Endometrium (tissue), 2 donors: ENCODE measurements around the gene PRTN3.
"Not testable (repeated sequence)": the region's sequence is repeated elsewhere in the genome, so short reads cannot be mapped to it uniquely, and the experiment has no call there.

Experiments used
- FAIRE-seq: peaks from 2 replicates; lab custom pipeline; 2012; peaks lifted over from hg19 to GRCh38; lab: Jason Lieb, UNC
- donor health status: control.
- donor health status: control.

Gene PRTN3

DNA sequence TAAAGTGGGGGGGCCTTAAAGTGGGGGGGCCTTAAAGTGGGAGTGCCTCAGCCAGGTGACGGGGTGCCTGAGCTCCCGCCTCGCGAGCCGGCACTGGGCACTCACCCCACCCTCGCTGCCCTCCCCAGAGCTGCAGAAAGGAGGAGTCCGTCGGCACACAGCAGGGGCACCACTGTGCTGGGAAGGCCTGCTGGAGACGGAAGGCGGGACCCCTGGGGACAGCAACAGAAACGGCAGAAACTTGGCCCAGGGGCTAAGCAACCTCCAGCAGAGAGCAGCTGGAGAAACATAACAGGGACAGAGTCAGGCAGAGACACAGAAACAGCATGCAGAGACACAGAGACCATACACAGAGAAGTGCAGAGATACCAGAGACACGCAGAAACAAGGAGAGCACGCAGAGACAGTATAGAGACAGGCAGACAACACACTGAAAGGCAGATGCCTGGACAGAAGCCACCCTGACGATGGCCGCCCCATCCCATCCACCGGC lies 26.5 kb downstream of the PRTN3 start:
- FAIRE-seq = no peak

DNA sequence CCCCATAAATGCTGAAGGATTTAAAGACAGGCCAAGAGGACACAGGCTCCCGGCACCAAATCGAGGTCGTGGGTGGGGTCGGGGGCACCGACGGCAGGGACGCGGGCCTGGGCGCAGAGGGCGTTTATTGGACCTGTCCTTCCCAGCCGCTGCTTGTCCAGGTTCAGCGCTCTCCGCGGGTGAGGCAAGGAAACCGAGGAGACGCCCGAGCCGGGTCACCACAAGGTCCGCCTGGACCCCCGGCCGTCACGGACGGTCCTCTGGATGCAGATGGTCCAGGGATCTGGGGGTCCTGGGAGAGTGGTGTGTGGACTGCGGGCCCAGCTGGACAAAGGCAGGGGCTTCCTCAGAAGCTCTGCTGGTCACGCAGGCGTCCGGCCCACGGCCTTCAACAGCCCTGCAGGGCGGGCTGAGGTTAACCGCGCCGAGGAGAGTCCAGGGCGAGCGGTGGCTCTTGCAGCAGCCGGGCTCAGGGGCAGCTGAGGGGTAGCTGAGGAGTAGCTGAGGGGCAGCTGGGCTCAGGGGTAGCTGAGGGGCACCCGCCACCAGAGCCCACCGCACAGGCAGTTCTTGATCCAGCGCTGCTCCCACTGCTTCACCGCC lies 27.2 kb downstream of the PRTN3 start:
- FAIRE-seq = no peak

DNA sequence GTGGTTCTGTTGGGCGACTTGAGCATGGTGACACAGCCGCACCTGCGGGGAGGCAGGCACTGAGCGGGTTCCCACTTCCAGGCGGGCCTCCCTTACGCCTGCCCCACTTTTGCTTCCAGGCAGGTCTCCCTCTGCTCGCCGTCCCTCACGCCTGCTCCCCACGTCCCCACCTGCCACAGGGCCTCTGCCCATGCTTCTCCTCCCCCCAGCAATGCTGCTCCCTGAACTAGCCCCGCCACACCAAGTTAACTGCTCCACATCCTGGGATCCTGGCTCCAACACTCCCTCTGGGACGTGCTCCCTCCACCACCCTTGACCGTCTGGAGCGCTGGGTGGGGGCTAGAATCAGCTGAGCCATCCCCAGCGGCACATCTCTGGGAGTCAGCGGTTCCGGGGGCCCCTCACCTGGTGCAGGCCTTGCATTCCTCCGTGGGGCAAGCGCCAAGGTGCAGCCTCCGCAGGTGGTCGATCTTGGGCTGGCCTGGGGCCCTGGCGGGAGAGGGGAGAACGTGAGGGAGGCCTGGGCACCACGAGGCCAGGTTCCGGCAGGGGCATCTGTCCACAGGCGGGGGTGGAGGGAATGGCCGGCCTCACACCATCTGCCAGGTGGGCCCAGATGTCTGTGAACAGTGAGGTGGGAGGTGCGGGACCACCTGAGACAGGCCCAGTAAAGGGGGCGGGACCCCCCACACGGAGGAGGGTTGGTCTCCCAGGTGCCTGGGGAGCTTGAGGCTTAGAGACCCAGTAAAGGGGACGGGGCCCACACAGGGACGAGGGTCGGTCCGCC lies 27.9 kb downstream of the PRTN3 start:
- no peak for FAIRE-seq

DNA sequence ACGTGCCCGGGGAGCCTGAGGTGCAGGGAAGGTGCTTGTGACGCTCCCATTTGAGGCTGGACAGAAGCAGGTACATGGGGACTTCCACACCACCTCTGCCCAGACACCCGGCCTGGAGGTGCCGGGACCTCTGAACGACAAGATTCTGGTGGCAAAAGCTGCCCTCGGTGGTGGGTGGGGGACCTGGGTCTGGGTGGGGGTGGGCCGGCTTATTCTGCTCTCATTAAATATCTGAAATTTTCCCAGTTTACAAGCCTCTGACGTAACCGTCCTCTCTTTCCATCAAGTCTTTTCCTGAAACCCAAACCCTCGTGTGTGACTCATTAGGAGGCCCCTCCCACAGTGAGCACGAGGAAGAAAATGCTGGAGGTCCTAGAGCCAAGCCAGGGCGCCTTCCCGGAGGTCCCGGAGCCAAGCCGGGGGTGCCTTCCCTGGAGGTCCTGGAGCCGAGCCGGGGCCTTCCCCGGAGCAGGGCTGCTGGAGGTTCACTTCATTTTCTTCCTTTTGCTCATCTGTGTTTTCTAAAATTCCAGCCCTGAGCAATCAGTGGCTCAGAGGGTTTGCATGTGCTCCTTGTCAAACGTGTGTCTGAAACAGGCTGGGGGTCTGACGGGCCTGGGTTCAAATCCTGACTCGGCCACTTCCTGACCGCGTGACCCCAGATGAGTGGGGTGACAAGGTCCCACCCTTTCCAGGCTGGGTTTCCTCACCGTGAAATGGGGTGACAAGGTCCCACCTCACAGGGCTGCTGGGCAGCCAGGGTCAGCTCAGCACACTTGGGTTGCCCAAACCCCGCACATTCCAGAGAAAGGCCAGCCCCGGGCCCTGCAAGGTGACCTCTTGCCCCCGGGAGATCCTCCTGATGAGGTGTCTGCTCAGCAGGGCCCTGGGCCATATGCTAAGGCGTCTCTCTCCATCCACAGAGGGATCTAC lies 28.7 kb downstream of the PRTN3 start:
- no peak for FAIRE-seq

DNA sequence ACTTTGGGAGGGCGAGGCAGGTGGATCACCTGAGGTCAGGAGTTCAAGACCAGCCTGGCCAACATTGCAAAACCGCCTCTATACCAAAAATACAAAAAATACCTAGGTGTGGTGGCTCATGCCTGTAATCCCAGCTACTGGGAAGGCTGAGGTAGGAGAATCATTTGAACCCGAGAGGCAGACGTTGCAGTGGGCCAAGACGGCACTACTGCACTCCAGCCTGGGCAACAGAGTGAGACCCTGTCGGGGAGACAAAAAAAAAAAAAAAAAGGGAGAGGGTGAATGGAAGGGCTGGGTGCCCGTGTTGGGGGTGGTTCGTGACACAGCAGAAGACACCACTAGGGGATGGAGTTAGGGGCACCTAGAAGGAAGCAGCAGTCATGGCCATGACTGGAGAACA lies 29.5 kb downstream of the PRTN3 start:
- FAIRE-seq = no peak

DNA sequence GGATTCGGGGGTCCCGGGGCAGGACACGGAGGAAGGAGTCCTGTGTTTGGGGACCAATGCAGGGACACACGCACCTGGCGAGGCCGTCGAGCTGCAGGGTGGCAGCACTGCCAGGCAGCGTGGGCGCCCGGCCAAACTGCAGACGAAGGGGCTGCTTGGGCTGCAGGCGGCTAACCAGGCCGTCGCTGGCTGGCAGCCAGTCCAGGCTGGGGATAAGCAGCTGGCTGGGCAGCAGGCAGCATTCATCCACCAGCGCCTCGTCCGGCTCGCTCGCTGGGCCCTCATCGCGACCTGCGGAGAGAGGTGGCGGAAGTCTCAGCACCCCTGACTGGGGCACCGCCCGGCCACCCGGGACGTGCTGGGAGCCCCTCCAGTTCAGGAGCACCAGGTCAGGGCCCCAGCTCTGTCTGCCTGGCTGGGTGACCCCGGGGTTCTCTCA lies 30.2 kb downstream of the PRTN3 start:
- no peak for FAIRE-seq

DNA sequence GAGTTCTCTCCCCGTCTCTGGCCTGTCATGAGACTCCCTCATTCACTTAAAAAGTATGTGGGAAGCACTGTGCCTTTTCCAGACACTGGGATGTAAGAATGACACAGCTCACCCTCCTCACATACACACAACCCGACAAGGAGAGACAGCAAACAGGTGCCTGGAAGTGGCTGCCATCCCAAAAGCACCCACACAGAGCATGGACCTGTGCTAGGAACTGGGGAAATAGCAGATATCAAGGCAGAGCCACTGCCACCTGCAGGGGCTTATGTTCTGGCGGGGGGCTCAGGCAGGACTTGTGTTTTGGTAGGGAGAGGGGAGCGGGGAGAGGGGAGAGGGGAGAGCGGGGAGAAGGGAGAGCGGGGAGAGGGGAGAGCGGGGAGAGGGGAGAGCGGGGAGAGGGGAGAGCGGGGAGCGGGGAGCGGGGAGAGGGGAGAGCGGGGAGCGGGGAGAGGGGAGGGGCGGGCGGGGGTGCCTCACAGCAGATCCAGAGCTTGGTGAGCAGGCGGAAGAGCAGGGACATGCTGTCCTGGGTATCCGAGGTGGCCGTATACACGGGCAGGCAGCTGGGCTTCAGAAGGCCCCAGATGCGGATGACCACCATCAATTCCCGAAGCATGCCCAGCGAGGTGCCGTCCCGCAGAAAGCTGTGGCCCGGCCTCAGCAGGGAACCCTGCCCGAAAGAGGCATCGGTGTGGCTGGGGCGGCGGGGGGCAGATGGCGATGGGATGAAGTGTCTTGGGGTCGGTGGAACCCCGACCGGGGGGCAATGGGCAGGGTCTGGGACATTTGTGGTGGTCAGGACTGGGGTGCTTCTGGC lies 30.9 kb downstream of the PRTN3 start:
- FAIRE-seq = no peak

DNA sequence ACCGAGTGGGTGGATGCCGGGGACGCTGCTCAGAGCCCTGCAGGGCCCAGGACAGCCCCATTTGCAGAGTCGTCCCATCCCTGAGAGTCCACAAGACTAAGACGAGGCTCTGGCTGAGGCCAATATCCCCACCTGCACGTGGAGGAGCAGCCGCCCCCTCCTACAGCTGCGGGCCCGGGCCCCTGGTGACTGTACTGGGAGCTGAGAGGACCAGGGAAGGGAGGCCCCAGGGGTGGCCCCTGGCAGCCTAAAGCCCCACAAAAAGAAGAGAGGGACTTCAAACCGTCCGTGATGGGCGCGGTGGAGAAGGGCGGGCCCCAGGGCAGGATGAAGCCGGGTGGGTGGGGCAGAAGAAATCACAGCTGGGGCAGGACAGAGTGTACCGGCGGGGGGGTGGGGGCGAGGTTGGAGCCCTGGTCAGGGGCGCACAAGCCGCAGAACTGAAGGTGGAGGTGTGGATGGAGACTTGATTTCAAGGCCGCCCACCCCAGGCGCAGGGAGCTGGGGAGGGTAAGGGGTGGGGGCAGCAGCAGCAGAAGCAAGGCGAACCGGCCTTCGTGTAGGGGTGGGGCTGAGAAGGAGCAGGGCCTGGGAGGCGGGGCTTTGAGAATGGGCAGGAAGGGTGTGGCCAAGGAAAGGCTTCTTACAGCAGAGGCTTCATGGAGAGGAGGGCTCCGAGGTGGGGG lies 31.6 kb downstream of the PRTN3 start:
- no peak for FAIRE-seq

DNA sequence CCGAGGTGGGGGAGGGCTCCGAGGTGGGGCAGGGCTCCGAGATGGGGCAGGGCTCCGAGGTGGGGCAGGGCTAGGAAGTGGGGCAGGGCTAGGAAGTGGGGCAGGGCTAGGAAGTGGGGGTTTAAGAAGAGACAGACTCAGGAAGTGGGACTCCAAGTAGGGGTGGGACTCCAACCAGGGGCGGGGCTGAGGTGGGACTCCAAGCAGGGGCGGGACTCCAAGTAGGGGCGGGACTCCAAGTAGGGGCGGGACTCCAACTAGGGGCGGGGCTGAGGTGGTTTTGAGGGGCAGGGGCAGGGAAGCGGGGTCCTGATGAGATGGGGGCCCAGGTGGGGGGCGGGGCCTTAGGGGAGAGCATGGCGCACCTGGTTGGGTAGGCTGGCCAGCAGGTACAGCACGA lies 32.3 kb downstream of the PRTN3 start:
- FAIRE-seq = no peak

DNA sequence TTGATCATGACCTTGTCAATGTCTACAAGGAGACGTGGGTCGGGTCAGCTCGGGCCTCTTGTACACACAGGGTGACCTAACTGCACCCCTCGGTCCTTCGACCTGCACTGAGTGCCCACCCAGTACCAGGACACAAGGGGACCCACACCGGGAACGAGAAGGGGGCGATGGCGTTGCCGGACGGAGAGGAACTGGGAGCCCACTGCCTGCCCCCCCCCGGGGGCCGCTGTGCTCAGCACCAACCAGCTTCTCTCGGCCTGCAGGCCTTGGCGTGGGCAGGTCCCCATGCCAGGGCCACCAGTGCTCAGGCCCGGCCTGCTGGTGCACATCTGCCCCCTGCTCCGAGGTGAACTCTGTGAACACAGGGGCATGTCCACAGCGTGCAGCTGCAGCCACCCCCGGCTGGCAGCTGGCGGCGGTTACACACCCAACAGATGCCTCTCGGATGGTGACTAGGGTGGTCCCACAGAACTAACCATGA lies 32.8 kb downstream of the PRTN3 start:
- FAIRE-seq = no peak

DNA sequence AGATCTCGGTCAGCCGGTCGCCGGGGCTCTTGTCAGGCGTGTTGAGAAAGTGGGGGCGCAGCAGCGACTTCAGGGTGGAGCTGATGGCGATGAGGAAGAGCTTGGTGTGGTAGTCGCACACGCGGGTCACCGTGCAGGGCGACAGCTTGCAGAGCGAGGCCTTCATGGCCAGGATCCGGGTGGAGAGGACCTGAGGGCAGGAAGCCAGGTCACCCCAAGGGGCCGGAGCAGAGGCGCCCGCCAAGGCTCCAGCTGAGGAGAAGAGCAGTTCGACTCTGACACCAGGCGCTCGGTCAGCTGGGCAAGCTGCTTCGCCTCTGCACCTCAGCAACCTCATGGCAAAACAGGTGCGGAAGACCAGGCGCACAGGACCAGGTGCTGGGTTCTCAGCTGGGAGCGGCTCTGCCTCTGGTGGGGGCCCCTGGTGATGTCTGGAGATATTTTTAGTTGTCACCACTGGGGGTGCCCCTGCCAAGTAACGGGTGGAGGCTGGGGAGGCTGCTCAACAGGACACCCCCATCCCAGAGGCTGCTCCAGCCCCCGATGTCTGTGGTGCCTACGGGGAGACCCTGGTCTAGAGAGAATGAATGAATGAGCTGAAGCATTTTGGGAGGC lies 34.6 kb downstream of the PRTN3 start:
- no peak for FAIRE-seq

DNA sequence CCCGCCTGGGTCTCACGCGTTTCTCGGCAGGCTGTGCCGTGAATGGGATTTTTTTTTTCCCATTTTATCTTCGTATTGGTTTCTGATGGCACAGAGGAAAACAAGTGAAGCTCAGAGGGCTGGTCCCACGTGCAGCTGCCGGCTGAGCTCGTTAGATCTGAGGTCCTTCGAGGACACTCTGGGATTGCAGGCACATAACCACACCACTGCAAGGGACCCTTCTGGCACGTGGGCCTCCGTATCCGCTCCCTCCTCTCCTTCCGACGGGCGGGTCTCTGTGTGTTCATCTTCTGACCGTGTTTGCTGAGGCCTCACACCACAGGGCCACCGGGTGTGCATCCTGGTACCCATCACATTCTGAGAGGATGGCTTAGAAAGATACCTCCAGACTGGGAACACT lies 35.3 kb downstream of the PRTN3 start:
- no peak for FAIRE-seq

DNA sequence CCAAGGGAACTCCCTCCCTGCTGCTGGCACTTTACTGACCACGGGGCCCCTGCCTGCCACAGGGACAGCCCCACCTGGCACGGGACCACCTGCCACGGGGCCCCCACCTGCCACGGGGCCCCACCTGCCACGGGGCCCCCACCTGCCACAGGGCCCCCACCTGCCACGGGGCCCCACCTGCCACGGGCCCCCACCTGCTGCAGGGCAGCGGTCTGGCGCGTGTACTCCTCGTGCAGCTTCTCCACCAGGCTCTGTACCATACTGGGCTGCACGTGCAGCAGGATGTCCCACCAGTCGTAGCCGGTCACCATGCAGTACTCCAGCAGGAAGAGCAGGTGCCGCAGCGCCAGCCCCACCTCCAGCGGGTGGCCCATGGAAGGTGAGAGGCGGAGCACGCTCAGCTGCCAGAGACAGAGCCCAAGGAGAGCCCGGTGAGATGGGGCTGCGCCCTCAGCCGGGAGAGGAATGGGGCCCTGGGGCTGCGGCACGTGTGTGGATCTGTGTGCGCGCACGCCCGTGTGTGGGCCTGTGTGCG lies 36.0 kb downstream of the PRTN3 start:
- FAIRE-seq = no peak

DNA sequence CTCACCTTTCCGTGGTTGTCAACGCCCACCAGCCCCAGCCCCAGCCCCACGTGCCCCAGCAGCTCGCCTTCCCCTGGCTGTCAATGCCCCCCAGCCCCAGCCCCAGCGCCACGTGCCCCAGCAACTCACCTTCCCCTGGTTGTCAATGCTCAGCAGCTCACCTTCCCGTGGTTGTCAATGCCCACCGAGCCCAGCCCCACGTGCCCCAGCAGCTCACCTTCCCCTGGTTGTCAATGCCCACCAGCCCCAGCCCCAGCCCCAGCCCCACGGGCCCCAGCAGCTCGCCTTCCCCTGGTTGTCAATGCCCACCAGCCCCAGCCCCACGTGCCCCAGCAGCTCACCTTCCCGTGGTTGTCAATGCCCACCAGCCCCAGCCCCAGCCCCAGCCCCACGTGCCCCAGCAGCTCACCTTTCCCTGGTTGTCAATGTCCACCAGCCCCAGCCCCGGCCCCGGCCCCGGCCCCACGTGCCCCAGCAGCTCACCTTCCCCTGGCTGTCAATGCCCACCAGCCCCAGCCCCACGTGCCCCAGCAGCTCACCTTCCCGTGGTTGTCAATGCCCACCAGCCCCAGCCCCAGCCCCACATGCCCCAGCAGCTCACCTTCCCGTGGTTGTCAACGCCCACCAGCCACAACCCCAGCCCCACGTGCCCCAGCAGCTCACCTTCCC lies 37.3 kb downstream of the PRTN3 start:
- not testable (repeated sequence) for FAIRE-seq

DNA sequence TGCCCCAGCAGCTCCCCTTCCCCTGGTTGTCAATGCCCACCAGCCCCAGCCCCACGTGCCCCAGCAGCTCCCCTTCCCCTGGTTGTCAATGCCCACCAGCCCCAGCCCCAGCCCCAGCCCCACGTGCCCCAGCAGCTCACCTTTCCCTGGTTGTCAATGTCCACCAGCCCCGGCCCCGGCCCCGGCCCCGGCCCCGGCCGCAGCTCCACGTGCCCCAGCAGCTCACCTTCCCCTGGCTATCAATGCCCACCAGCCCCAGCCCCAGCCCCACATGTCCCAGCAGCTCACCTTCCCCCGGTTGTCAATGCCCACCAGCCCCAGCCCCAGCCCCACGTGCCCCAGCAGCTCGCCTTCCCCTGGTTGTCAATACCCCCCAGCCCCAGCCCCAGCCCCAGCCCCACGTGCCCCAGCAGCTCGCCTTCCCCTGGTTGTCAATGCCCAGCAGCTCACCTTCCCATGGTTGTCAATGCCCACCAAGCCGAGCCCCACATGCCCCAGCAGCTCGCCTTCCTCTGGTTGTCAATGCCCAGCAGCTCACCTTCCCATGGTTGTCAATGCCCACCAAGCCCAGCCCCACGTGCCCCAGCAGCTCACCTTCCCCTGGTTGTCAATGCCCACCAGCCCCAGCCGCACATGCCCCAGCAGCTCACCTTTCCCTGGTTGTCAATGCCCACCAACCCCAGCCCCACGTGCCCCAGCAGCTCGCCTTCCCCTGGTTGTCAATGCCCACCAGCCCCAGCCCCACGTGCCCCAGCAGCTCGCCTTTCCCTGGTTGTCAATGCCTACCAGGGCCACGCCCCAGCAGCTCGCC lies 38.2 kb downstream of the PRTN3 start:
- not testable (repeated sequence) for FAIRE-seq

DNA sequence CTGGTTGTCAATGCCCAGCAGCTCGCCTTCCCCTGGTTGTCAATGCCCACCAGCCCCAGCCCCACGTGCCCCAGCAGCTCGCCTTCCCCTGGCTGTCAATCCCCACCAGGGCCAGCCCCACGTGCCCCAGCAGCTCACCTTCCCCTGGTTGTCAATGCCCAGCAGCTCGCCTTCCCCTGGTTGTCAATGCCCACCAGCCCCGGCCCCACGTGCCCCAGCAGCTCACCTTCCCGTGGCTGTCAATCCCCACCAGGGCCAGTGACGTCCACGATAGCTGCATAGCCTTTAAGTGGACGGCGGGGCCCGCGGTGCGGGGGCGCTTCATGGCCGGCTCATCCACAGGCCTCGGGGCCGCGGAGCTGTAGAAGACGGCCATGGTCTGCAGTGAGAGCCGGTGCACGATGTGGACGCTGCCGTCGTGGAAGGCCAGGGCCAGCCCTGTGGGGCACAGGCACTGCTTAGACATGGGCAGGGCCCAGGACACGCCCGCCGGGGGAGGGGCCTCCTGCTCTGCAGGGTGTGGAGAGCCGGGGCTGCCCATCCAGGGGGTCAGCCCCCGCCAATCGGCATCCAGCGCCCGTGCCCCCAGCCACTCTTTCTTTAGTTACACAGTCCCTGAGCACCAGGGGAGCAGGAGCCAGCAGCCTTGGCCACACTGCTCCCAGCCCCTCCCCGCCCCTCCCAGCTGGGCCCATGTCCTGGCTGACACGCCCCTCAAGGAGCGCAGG lies 39.1 kb downstream of the PRTN3 start:
- no peak for FAIRE-seq

DNA sequence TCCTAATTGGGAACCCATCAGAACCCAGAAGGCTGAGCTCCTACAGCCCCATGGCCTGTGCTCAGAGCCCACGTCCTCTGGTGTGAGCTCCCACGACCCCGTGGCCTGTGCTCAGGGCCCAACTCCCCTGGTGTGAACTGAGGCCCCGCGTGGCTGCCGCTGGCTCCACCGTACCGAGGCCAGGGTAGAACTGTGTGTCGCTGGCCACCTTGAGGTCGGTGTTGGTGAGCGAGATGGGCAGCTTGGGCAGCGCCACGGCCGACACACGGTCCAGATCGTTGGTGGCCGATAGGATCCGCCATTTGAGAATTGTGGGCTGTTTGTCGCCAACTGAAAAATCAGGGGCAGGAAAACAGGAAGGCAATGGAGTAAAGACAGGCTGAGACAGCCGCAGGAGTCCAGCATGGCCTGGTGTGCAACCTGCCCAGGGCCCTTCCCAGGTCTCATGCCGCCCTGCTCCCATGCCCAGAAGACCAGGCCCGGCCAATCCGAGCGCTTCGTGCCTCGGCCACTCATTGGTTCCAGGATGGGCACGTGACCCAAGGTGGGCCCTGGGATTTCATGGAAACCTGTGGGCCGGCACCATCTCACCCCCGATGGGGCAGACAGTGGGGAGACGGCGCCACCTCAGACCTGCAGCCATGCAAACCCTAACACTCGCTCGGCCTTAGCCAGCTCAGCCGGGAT lies 40.7 kb downstream of the PRTN3 start:
- no peak for FAIRE-seq
